Bronchial epithelial cell (primary cell): Measurements from ENCODE around the gene PTPRA. TPM values are rescaled to one million over a fixed set of nuclear protein-coding genes. Genes with fewer than 3 reads are reported as not detected.

Experiments
- DNase-seq: peaks from one replicate; pipeline ENCODE4 v3.0.0-alpha.2; 2010; ENCODE audit warnings: low read depth
- FAIRE-seq: peaks from 2 replicates; lab custom pipeline; 2011; peaks lifted over from hg19 to GRCh38; lab: Jason Lieb, UNC
- H3K27me3 ChIP-seq: 2 replicates; pipeline ENCODE4 v1.5.1; 2011; ENCODE audit warnings: low read length; ENCODE audit not compliant: control insufficient read depth, insufficient read depth
- H3K36me3 ChIP-seq: 2 replicates; pipeline ENCODE4 v1.5.1; 2011; ENCODE audit warnings: low read length; ENCODE audit not compliant: control insufficient read depth, insufficient read depth
- H3K4me3 ChIP-seq: 2 replicates; pipeline ENCODE4 v1.5.1; 2011; ENCODE audit warnings: mild to moderate bottlenecking, low read depth, low read length, control low read depth
- CTCF ChIP-seq: IDR thresholded peaks from 2 replicates; pipeline ENCODE4 v1.5.1; 2011; ENCODE audit warnings: mild to moderate bottlenecking, moderate library complexity, low read length, control low read depth, inconsistent platforms; ENCODE audit not compliant: insufficient read depth, severe bottlenecking
- total RNA-seq: library from RNA; depleted of rRNA; stranded (reverse); fragments of >200 nt; gene quantifications from 2 replicates; pipeline ENCODE4 v1.2.1, GENCODE V29; 2014

Gene PTPRA
- total RNA-seq, 1 donor from 2014 or later: 20.8 TPM

DNA sequence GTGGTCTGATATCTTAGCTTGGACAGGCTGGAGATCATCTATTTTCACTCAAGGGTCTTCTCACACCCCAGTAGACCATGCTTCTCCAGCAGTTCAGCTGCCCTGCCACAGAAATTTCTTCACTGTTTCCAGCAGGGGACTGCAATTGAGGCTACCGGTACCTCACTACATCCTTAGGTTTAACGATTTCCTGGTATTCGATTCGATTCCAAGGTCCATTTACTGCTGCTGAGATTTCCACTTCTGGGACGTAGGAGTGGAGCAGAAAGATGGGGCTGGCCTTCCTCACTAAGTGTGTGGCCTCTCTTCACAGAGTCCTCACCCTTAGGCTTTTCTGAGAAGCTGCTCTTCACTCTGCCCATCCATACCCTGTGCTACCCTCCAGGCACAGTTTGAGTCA, 26.6 kb upstream of the PTPRA start:
- peaks cover 1% of the 10 kb centered on the region for H3K36me3 ChIP-seq
- H3K27me3 ChIP-seq: no peaks in the 10 kb centered on the region
- H3K4me3 ChIP-seq: no peak overlapping the region
- FAIRE-seq (peak; percentile 81), DNase-seq (no peak)
- TF ChIP-seq CTCF: no peak

DNA sequence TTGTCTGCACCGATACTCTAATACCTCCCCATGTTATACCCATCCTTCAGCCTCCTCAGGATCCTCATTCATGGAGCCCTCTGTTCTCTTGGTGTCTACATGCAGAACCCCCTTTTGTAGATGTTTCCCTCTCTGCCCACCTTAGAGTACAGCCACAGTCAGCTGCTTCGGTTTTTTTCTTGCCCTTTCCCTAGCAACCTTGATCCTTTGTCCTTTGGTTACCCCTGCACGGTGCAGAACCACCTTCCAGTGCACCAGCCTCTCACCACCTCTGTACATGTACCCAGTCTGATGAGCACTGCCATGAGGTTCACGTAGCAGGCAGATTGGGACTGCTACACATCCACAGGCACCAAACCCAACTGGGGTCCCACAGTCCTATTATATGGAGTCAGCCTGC, 25.5 kb upstream of the PTPRA start:
- DNase-seq: no peak
- H3K27me3 ChIP-seq: no peaks in the 10 kb centered on the region
- no peak for FAIRE-seq
- no peak for TF ChIP-seq CTCF
- H3K4me3 ChIP-seq: no peak overlapping the region
- peaks cover 1% of the 10 kb centered on the region for H3K36me3 ChIP-seq

GRCh38 chr20:2849529-2849928, 23.8 kb upstream of the PTPRA start:
- Histone ChIP-seq H3K36me3 (peaks cover 1% of the 10 kb centered on the region), H3K4me3 (no peak overlapping the region), H3K27me3 (no peaks in the 10 kb centered on the region)
- no peak for TF ChIP-seq CTCF
- no peak for DNase-seq
- FAIRE-seq: no peak

DNA sequence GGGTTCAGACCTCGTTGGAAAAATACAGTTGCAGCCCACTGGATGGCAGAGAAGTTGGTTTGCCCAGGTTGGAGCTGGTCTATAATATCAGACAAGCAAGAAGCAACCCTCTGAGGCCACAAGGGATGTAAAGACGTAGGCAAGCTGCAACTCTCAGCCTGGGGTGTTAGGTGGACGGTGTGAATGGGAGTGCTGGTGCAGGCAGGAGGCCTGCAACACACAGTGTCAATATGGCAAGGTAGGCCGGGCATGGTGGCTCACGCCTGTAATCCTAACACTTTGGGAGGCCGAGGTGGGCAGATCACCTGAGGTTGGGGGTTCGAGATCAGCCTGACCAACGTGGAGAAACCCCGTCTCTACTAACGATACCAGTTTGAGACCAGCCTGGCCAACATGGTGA, 22.2 kb upstream of the PTPRA start:
- Histone ChIP-seq H3K36me3 (peaks cover 1% of the 10 kb centered on the region), H3K27me3 (no peaks in the 10 kb centered on the region), H3K4me3 (no peak overlapping the region)
- DNase-seq: no peak
- no peak for TF ChIP-seq CTCF
- FAIRE-seq: no peak

GRCh38 chr20:2858591-2858990, 14.7 kb upstream of the PTPRA start:
- no peak overlapping the region for H3K4me3 ChIP-seq
- H3K27me3 ChIP-seq: no peaks in the 10 kb centered on the region
- FAIRE-seq: peak; percentile 40
- no peak for DNase-seq
- no peak for TF ChIP-seq CTCF
- H3K36me3 ChIP-seq: peaks cover 8% of the 10 kb centered on the region
